Subcutaneous adipose tissue (tissue), 4 donors: ENCODE measurements around the gene AGPAT4. TPM values are rescaled to one million over a fixed set of nuclear protein-coding genes. Genes with fewer than 3 reads are reported as not detected.

Experiments
- total RNA-seq, 4 donors: library from RNA; depleted of rRNA; stranded (reverse); fragments of >200 nt; gene quantifications; one replicate each; pipeline ENCODE4 v1.1.0, GENCODE V29; 2016
- TF ChIP-seq, protein P1 (sequence below): fragments of 450-650 bp; IDR thresholded peaks from one replicate; pipeline ENCODE4 v1.5.1; 2016; ENCODE audit warnings: low read depth, mild to moderate bottlenecking, control low read depth, antibody characterized with exemption, moderate library complexity

The AGPAT4 gene
- total RNA-seq, 4 donors from 2014 or later: 5.1 to 18.5 (median 7.6) TPM

DNA sequence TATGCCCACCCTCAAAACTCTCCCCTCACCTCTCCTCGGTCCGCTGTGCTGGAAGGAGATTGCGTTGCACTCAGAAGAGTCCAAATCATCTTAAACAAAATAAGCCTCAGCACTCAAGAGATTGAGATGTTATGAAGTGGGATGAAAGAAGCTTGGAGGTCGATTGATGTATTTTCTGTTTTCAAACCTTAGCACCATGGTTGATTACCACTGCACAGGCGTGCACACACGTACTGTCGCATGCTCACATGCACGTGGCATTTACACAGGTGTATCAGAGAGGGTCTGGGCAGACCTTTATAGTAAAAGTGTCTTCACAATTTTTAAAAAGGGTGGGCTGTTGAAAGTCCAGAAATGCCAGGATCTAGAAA lies 612 bp upstream of the AGPAT4 start:
- TF ChIP-seq, protein P1, sequence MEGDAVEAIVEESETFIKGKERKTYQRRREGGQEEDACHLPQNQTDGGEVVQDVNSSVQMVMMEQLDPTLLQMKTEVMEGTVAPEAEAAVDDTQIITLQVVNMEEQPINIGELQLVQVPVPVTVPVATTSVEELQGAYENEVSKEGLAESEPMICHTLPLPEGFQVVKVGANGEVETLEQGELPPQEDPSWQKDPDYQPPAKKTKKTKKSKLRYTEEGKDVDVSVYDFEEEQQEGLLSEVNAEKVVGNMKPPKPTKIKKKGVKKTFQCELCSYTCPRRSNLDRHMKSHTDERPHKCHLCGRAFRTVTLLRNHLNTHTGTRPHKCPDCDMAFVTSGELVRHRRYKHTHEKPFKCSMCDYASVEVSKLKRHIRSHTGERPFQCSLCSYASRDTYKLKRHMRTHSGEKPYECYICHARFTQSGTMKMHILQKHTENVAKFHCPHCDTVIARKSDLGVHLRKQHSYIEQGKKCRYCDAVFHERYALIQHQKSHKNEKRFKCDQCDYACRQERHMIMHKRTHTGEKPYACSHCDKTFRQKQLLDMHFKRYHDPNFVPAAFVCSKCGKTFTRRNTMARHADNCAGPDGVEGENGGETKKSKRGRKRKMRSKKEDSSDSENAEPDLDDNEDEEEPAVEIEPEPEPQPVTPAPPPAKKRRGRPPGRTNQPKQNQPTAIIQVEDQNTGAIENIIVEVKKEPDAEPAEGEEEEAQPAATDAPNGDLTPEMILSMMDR: no peak

DNA sequence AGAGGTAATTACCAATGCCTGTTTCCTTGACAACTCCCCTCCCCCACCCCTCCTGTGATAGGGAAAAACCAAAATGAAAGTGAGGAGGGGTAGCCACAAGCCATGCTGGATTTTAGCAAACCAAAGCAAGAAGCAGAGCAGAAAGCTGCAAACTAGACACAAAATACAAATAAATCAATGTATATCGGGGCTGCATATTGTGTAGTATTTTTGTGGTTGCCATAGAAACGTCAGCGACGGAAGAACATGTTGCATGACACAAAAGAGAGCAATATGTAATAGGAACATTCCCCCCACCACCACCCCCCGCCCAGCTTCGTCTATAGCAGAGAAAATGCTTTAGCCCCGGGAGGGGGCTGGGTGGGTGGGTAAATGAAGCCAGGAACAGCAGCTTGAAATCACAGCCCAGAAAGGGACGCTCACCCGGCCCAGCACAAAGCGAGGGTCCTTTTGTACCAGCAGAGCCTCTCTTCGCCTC lies 548 bp downstream of the AGPAT4 start:
- TF ChIP-seq, protein P1: no peak

DNA sequence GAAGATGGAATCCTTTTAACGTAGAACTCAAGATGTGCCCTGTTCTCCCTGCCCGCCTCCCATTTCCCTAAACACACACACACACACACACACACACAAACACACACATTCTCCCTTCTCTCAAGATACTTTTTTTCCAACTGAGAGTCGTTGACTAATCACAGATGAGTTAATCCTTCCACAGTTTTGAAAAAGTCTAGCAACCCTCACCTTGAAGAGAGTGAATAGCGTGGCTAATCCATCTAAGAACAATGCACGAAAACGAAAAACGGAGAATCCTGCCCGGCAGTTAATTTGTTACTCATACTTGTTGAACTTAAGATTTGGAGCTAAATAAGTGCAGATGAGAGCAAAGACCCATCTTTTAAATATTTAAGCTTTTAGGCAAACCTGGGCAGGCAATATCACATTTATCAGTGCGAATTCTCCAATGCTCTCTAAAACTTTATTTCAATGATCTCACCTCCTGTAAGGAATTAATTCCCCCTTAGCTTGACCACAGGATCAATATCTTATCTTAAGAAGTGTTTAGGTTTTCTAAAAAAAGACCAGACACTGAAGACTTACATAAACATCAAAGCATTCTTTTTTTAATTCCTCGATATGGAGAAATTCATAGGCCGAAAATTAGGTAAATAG lies 1.1 kb downstream of the AGPAT4 start:
- TF ChIP-seq, protein P1: no peak

DNA sequence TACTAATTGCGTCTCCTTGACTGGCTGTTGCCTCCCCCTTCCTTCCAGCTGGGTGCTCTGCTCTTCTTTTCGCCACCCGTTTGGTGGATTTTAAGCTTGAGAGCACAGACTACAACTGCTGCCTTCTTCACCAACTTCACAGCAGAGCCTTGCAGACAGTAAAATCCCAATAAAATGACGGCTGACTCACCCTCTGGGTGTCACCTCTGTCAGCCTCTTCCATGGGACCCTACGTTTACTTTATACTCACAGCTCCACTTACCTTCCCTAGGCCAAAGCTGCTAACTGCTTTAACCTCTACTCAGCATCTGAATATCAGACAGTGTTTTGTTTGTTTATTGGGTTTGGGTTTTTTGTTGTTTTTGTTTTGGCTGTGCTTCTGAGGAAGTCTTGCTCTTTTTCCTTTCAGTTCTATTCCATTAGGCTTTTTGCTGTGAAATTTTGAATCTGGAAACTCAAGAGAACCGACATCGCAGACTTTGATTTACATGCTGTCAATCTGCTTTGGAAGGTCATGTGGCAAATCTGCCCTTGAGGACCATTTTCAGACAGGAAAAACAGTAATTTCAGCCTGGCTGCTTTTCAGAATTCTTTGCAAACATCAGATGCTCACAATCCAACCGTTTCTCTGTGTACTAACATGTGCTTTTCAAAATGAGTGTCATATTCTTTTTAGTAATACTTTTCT lies 2.4 kb downstream of the AGPAT4 start:
- TF ChIP-seq, protein P1: no peak

DNA sequence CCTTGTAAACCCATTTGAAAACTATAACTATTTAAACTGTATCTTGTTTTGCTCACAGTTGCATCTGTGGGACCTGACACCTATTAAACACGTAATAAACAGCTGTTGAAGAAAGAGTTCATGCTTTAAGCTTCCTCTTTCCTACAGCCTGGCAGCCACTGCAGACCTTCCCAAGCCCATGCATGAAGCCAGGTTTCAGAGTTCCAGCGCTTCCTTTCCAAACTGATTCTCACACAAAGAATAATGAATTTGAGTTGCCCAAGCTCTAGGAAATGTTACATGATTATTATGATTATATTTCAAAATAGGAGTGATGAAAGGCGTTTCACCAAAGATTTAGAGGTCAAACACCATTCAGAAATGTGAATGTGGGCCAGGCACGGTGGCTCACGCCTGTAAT lies 3.7 kb downstream of the AGPAT4 start:
- TF ChIP-seq, protein P1: no peak

DNA sequence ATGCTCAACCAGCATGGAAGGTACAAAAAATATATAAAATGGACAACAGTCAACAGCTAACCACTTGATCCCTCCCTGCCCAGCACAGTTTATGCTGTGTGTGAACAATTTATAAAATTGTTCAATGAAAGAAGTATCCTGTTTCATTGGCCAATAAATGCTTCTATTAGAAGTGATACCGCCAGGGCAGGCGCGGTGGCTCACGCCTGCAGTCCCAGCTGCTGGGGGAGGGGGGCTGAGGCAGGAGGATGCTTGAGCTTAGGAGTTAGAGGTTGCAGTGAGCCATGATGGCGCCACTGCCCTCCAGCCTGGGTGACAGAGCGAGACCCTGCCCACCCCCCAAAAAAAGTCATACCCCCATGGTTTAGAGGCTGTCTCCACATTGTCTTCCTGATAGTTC lies 4.6 kb downstream of the AGPAT4 start:
- TF ChIP-seq, protein P1: no peak

DNA sequence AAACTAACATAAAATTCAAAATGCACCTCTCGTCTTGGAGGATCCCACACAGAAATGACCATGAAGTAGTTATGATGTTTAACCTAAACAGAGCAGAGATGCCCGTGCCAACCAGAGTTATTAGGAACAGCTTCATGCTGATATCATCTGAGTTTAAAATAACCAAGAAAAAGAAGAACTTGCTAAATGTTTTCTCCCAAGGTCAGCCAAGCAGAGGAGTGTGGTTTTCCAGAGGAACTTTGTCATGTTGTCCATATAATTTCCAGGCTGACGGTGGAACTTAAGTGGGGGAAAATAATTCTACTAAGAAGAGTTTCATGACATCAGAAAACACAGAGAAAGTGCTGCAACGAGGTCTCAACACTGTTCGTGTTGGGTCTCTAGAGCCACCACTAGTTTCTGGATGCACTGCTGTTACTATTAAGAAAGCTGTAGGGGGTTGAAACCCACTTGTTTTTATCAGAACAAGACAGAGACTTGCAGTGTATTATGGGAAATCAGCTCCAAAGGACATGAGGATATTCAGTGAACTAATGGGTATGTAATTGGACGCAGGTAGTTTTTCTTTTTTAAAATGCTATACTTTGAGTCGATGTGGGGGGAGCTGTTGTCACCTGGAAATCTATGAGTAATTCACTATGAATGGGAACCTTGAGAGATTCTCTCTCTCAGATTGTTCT lies 5.2 kb downstream of the AGPAT4 start:
- TF ChIP-seq, protein P1: no peak
